ENCODE data around the gene ARHGAP9.

GRCh38 chr12:57515408-57515933 is 35.8 kb upstream of the ARHGAP9 start:
- TF ChIP-seq EZH2phosphoT487 (IDR thresholded peaks at IDR 0.05; ENCODE audit: borderline replicate concordance) (no peak), CTCF (conservative IDR thresholded peaks at IDR 0.05; ENCODE audit: low read length) (no peak)

All from Loucy (cell line).